KMS-11 (cell line): Measurements from ENCODE around the gene FBLIM1.

ENCODE experiments used
- H2AFZ ChIP-seq: fragments of 200-600 bp; sonication (generic); 2 replicates; pipeline ENCODE4 v1.6.1; 2016; ENCODE audit warnings: antibody characterized with exemption, mixed run types, low read depth
- H3K27ac ChIP-seq: fragments of 200-600 bp; sonication (generic); 2 replicates; pipeline ENCODE4 v1.6.1; 2016; ENCODE audit warnings: mild to moderate bottlenecking, mixed run types
- H3K27me3 ChIP-seq: fragments of 200-600 bp; sonication (generic); 2 replicates; pipeline ENCODE4 v1.6.1; 2017; ENCODE audit warnings: mild to moderate bottlenecking, low read depth, mixed run types, moderate library complexity; ENCODE audit not compliant: insufficient read depth
- H3K36me3 ChIP-seq: fragments of 200-600 bp; sonication (generic); 2 replicates; pipeline ENCODE4 v1.6.1; 2017; ENCODE audit warnings: mild to moderate bottlenecking, mixed run types; ENCODE audit not compliant: insufficient read depth
- H3K4me1 ChIP-seq: fragments of 200-600 bp; sonication (generic); 2 replicates; pipeline ENCODE4 v1.6.1; 2016; ENCODE audit warnings: mild to moderate bottlenecking, low read depth, mixed run types; ENCODE audit not compliant: poor library complexity, severe bottlenecking
- H3K4me2 ChIP-seq: fragments of 200-600 bp; sonication (generic); 2 replicates; pipeline ENCODE4 v1.7.0; 2016; ENCODE audit warnings: mild to moderate bottlenecking, mixed run types
- H3K4me3 ChIP-seq: fragments of 200-600 bp; sonication (generic); IDR thresholded peaks from 2 replicates; pipeline ENCODE4 v1.6.1; 2017; ENCODE audit warnings: low read depth, low read length, mixed read lengths; ENCODE audit not compliant: insufficient read depth
- H3K79me2 ChIP-seq: fragments of 200-600 bp; sonication (generic); 2 replicates; pipeline ENCODE4 v1.6.1; 2016; ENCODE audit warnings: low read depth, mixed run types; ENCODE audit not compliant: insufficient read depth
- H3K9ac ChIP-seq: fragments of 200-600 bp; sonication (generic); 2 replicates; pipeline ENCODE4 v1.6.1; 2016; ENCODE audit warnings: mild to moderate bottlenecking, mixed run types
- H4K20me1 ChIP-seq: fragments of 200-600 bp; sonication (generic); 2 replicates; pipeline ENCODE4 v1.6.1; 2016; ENCODE audit warnings: mild to moderate bottlenecking, mixed run types; ENCODE audit not compliant: insufficient read depth
- TF ChIP-seq, protein P1 (sequence below): fragments of 200-600 bp; sonication (generic); conservative IDR thresholded peaks from 2 replicates; pipeline ENCODE4 v1.6.1; 2017; ENCODE audit warnings: low read depth, mild to moderate bottlenecking, antibody characterized with exemption, low read length, moderate library complexity, mixed read lengths

FBLIM1 gene

GRCh38 chr1:15758343-15758931 is at the start of gene FBLIM1:
FBLIM1 (plus strand) TSS chr1:15758795; CDS start chr1:15764984, 6,189 bp downstream.
- no peak within 1 kb of the TSS for H3K27ac ChIP-seq
- H2AFZ ChIP-seq, result no peak within 1 kb of the TSS
- no peaks in the 10 kb centered on the region for H4K20me1 ChIP-seq
- TF ChIP-seq, protein P1, sequence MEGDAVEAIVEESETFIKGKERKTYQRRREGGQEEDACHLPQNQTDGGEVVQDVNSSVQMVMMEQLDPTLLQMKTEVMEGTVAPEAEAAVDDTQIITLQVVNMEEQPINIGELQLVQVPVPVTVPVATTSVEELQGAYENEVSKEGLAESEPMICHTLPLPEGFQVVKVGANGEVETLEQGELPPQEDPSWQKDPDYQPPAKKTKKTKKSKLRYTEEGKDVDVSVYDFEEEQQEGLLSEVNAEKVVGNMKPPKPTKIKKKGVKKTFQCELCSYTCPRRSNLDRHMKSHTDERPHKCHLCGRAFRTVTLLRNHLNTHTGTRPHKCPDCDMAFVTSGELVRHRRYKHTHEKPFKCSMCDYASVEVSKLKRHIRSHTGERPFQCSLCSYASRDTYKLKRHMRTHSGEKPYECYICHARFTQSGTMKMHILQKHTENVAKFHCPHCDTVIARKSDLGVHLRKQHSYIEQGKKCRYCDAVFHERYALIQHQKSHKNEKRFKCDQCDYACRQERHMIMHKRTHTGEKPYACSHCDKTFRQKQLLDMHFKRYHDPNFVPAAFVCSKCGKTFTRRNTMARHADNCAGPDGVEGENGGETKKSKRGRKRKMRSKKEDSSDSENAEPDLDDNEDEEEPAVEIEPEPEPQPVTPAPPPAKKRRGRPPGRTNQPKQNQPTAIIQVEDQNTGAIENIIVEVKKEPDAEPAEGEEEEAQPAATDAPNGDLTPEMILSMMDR, result no peak
- H3K4me3 ChIP-seq, result no peak within 1 kb of the TSS
- H3K4me1 ChIP-seq, result no peaks in the 10 kb centered on the region
- H3K27me3 ChIP-seq, result peaks cover 33% of the 10 kb centered on the region
- H3K9ac ChIP-seq, result no peak within 1 kb of the TSS
- no peaks in the 10 kb centered on the region for H3K79me2 ChIP-seq
- H3K36me3 ChIP-seq, result no peaks in the 10 kb centered on the region
- H3K4me2 ChIP-seq, result no peak within 1 kb of the TSS

DNA sequence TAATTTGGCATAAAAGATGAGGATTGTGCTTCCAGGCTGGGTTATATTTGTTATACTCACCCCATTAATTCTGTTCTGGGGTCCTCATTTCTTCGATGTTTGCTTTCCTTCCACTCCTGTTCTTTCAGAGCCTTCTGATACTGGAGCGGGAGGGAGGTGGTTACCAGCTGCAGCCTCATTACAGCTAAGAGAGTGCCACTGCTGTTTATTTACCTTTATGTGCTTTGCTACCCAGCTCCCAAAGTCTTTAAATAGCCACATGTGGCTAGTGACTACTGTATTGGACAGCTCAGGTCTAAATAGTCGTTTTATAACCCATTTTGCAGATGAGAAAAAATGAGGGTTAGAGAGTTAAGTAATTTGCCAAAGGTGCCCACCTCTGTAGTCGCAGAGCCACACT is 49.4 kb upstream of the FBLIM1 start:
- H3K27me3 ChIP-seq, result no peaks in the 10 kb centered on the region
- TF ChIP-seq, protein P1, result no peak
- H3K27ac ChIP-seq, result no peak overlapping the region
- no peak overlapping the region for H3K4me3 ChIP-seq
- H3K4me2 ChIP-seq, result no peak overlapping the region
- H2AFZ ChIP-seq, result no peak overlapping the region
- H3K79me2 ChIP-seq, result peaks cover 10% of the 10 kb centered on the region; the same call in 1 of the 2 replicates
- H3K9ac ChIP-seq, result no peak overlapping the region
- H3K4me1 ChIP-seq, result peaks cover 3% of the 10 kb centered on the region
- no peaks in the 10 kb centered on the region for H4K20me1 ChIP-seq
- no peaks in the 10 kb centered on the region for H3K36me3 ChIP-seq

GRCh38 chr1:15712168-15712567 is 46.4 kb upstream of the FBLIM1 start:
- H3K4me2 ChIP-seq, result no peak overlapping the region
- H3K9ac ChIP-seq, result no peak overlapping the region
- H3K79me2 ChIP-seq, result peaks cover 10% of the 10 kb centered on the region; the same call in 1 of the 2 replicates
- H3K4me1 ChIP-seq, result peaks cover 3% of the 10 kb centered on the region
- H3K27ac ChIP-seq, result no peak overlapping the region
- H2AFZ ChIP-seq, result no peak overlapping the region
- no peaks in the 10 kb centered on the region for H3K27me3 ChIP-seq
- no peak overlapping the region for H3K4me3 ChIP-seq
- H4K20me1 ChIP-seq, result no peaks in the 10 kb centered on the region
- peaks cover 3% of the 10 kb centered on the region; the same call in 1 of the 2 replicates for H3K36me3 ChIP-seq
- TF ChIP-seq, protein P1, result no peak

GRCh38 chr1:15714406-15715136 is 44.0 kb upstream of the FBLIM1 start:
- no peaks in the 10 kb centered on the region; the same call in 1 of the 2 replicates for H3K79me2 ChIP-seq

More at GRCh38 chr1:15714406-15715136, 44.0 kb upstream of the FBLIM1 start:
- H3K4me3 ChIP-seq, result no peak overlapping the region
- no peaks in the 10 kb centered on the region for H3K27me3 ChIP-seq
- no peak overlapping the region for H2AFZ ChIP-seq
- H3K4me1 ChIP-seq, result no peaks in the 10 kb centered on the region
- peaks cover 3% of the 10 kb centered on the region; the same call in 1 of the 2 replicates for H3K36me3 ChIP-seq
- TF ChIP-seq, protein P1, result no peak
- H4K20me1 ChIP-seq, result no peaks in the 10 kb centered on the region
- H3K4me2 ChIP-seq, result no peak overlapping the region
- no peak overlapping the region for H3K27ac ChIP-seq
- H3K9ac ChIP-seq, result no peak overlapping the region
